ENCODE data around the gene LRRC36.
"Not testable (repeated sequence)": the region's sequence is repeated elsewhere in the genome, so short reads cannot be mapped to it uniquely, and the experiment has no call there.

- TF ChIP-seq EZH2 (IDR thresholded peaks at IDR 0.05; ENCODE audit: borderline replicate concordance, low read depth, low read length, severe bottlenecking); CTCF (IDR thresholded peaks at IDR 0.05; ENCODE audit: borderline replicate concordance, extremely low read depth, low read length, poor library complexity, severe bottlenecking): not testable (repeated sequence)
Measured at GRCh38 chr16:67352463-67352862, 25.8 kb downstream of the LRRC36 start.
